ENCODE measurements around the gene CHD8. TPM values are rescaled to one million over a fixed set of nuclear protein-coding genes. Genes with fewer than 3 reads are reported as not detected.

CHD8 gene
- polyA plus RNA-seq, 1 donor: 40.0 TPM

DNA sequence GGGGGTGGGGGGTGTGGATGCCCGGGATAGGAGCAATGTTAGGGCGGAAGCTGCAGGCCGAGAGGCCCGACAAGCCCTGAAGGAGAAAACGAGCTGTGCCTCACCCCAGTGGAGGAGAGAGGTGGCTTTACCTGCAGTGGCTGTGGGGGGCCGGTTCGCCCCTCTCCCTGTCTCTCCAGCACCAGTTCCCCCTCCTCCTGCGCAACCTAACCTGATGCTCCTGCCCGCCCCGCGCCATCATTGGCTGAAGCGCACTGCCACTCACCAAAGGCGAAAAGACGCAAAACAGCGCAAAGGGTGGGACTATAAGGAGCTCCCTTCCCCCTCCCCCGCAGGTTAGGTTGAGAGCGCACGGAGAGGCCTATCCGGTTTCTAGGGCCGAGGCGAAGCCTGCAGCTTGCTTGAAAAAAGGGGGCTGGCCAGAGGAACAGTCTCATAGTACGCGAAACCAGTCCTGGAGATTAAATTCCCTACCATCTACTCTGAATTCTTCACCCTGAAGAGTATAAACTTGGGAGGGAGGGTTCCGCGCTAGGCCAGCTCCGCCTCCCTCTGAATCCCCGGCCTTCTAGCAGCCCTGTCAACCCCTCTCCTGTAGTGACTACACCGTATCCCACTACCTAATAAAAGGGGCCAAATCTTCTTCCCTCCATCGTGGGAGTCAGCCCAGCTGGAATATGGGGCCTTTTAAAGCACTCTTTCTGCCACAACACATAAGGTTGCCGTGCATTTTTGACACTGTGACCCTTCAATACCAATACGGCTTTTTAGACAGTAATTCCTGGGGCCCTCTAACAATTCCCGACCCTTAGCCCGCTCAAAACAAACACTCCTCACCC is 18.6 kb downstream of the CHD8 start:
- 0% methylated on average over 1 of the region's 33 CpGs for WGBS (ENCODE audit: insufficient coverage, low lambda C conversion rate)
- peak overlapping the region; percentile 90 for H3K27ac ChIP-seq (ENCODE audit: low read length)
- peak overlapping the region; percentile 71 for H3K4me3 ChIP-seq (ENCODE audit: low read length)
- peak; percentile 98 to 99 for DNase-seq
- H3K36me3 ChIP-seq (ENCODE audit: control insufficient read depth, insufficient read depth, low read length): no peaks in the 10 kb centered on the region
- H3K9me3 ChIP-seq (ENCODE audit: control insufficient read depth, low read depth, low read length): no peaks in the 10 kb centered on the region
- peaks cover 4% of the 10 kb centered on the region for H3K4me1 ChIP-seq (ENCODE audit: control insufficient read depth, insufficient read depth, low read length)
- H3K27me3 ChIP-seq (ENCODE audit: control insufficient read depth, insufficient read depth, low read length): no peaks in the 10 kb centered on the region

DNA sequence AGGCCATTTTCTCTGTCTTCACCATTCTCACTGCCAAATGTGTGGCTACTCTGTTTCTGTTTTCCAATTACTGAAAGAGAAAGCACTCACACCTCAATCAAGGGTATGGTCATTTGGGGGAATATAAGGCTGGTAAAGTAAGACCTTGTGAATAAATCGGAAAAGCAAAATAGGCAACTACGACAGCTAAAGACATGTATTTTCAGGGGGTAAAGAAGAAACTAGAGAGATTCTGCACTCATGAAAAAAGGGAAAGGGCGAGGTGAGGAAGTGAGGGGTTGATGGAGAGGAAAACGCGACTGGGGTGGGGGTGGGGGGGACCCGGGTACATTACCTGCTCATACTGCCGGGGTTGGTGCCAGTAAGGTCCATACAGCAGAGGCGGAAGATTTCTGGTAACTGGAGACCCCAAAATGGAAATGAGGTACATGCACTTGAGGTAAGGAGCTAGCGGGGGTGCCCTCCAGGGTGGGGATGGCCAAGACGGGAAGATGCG is 19.3 kb downstream of the CHD8 start:
- 36% methylated on average over 2 of the region's 11 CpGs for WGBS (ENCODE audit: insufficient coverage, low lambda C conversion rate)

DNA sequence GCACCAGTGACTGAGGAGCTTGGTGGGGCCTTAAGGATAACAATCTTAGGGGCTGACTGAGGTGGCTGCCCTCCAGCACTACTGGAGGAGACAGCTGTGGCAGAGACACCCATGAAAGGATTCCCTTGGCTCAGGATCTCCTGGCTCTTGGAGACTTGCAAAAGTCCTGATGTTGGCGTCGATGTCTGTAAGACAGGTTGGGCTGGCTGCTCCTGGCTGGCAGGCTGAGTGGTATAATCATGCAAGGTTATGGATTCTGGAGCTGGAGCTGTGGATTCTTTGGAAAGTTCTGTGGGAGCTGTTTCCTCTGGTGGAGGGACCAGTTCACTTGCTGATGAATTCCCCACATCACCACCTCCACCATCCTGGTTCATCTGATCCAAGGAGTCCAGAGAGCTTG is 24.8 kb downstream of the CHD8 start:
- Histone ChIP-seq H3K36me3 (ENCODE audit: control insufficient read depth, insufficient read depth, low read length) (peaks cover 52% of the 10 kb centered on the region), H3K4me1 (ENCODE audit: control insufficient read depth, insufficient read depth, low read length) (no peaks in the 10 kb centered on the region), H3K27ac (ENCODE audit: low read length) (no peak overlapping the region), H3K27me3 (ENCODE audit: control insufficient read depth, insufficient read depth, low read length) (no peaks in the 10 kb centered on the region), H3K9me3 (ENCODE audit: control insufficient read depth, low read depth, low read length) (no peaks in the 10 kb centered on the region), H3K4me3 (ENCODE audit: low read length) (no peak overlapping the region)
- no peak for DNase-seq
- no CpG with 5 or more reads among the region's 2 CpGs for WGBS (ENCODE audit: insufficient coverage, low lambda C conversion rate)

More for the DNA sequence above, 19.3 kb downstream of the CHD8 start:
- H3K4me3 ChIP-seq (ENCODE audit: low read length): peak overlapping the region; percentile 71
- H3K36me3 ChIP-seq (ENCODE audit: control insufficient read depth, insufficient read depth, low read length): peaks cover 1% of the 10 kb centered on the region
- no peaks in the 10 kb centered on the region for H3K9me3 ChIP-seq (ENCODE audit: control insufficient read depth, low read depth, low read length)
- peaks cover 4% of the 10 kb centered on the region for H3K4me1 ChIP-seq (ENCODE audit: control insufficient read depth, insufficient read depth, low read length)
- no peaks in the 10 kb centered on the region for H3K27me3 ChIP-seq (ENCODE audit: control insufficient read depth, insufficient read depth, low read length)
- DNase-seq: no peak
- peak overlapping the region; percentile 90 for H3K27ac ChIP-seq (ENCODE audit: low read length)

DNA sequence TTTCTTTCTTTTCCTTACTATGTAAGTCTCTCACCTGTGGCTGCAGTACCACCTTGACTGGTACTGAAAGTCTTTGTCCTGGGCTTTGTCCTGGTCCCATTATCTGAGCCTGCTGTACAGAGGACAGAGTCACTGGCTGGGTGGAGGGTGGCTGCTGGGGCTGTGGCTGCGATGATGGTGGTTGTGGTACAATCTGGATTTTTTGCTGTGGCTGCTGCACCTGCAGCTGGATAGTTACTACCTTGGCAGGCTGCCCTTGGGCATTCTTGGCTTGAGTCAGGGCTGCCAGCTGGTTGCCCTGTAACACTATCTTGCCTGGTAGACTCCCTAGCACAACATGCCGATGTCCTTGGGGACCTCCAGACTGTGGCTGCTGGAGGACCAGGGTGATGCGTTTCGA is 27.0 kb downstream of the CHD8 start:
- H3K36me3 ChIP-seq (ENCODE audit: control insufficient read depth, insufficient read depth, low read length): peaks cover 68% of the 10 kb centered on the region
- no peak overlapping the region for H3K27ac ChIP-seq (ENCODE audit: low read length)
- no peaks in the 10 kb centered on the region for H3K4me1 ChIP-seq (ENCODE audit: control insufficient read depth, insufficient read depth, low read length)
- WGBS (ENCODE audit: insufficient coverage, low lambda C conversion rate): 100% methylated on average over 2 of the region's 4 CpGs
- no peaks in the 10 kb centered on the region for H3K9me3 ChIP-seq (ENCODE audit: control insufficient read depth, low read depth, low read length)
- H3K4me3 ChIP-seq (ENCODE audit: low read length): no peak overlapping the region
- no peaks in the 10 kb centered on the region for H3K27me3 ChIP-seq (ENCODE audit: control insufficient read depth, insufficient read depth, low read length)
- DNase-seq: no peak

GRCh38 chr14:21426692-21427091 is 29.2 kb downstream of the CHD8 start:
- no peaks in the 10 kb centered on the region for H3K9me3 ChIP-seq (ENCODE audit: control insufficient read depth, low read depth, low read length)
- H3K27ac ChIP-seq (ENCODE audit: low read length): no peak overlapping the region
- H3K27me3 ChIP-seq (ENCODE audit: control insufficient read depth, insufficient read depth, low read length): no peaks in the 10 kb centered on the region
- H3K4me1 ChIP-seq (ENCODE audit: control insufficient read depth, insufficient read depth, low read length): no peaks in the 10 kb centered on the region
- H3K4me3 ChIP-seq (ENCODE audit: low read length): no peak overlapping the region
- no peak for DNase-seq
- WGBS (ENCODE audit: insufficient coverage, low lambda C conversion rate): 100% methylated on average over 1 of the region's 1 CpG
- peaks cover 88% of the 10 kb centered on the region for H3K36me3 ChIP-seq (ENCODE audit: control insufficient read depth, insufficient read depth, low read length)

DNA sequence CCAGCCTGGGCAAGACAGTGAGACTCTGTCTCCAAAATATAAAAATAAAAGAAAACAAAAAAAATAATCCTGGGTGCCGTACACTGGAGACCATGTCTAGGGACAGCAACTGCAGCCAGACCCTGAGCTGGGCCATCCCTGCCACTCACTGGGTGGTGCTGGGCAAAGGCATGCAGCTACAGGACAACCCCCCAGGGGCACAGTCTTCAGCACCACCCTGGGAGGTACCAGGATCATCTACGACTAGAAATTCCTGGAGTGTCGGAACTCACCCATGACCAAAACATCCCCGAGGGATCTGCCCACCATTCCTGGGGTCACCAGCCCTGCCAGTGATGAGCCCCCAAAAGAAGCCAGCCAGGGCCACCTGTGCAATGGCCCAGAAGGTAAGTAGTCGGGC is 36.4 kb downstream of the CHD8 start:
- no peaks in the 10 kb centered on the region for H3K4me1 ChIP-seq (ENCODE audit: control insufficient read depth, insufficient read depth, low read length)
- no peaks in the 10 kb centered on the region for H3K9me3 ChIP-seq (ENCODE audit: control insufficient read depth, low read depth, low read length)
- DNase-seq: no peak
- no peak overlapping the region for H3K27ac ChIP-seq (ENCODE audit: low read length)
- no CpG with 5 or more reads among the region's 5 CpGs for WGBS (ENCODE audit: insufficient coverage, low lambda C conversion rate)
- peaks cover 62% of the 10 kb centered on the region for H3K36me3 ChIP-seq (ENCODE audit: control insufficient read depth, insufficient read depth, low read length)
- H3K27me3 ChIP-seq (ENCODE audit: control insufficient read depth, insufficient read depth, low read length): no peaks in the 10 kb centered on the region
- no peak overlapping the region for H3K4me3 ChIP-seq (ENCODE audit: low read length)

DNA sequence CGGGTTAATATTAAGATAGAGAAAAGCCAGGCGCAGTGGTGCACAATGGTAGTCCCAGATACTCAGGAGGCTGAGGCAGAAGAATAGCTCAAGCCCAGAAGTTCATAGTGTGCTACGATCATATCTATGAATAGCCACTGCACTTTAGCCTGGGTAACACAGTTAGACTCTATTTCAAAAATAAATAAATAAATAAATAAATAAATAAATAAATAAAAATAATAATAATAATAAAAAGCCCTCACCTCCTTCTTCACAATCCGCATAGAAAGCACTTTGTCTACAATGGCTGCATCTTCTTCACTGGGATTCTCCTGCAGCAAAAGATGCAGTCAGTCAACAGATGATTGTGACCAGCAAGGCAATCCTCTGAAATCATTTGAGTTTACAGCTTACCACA is 40.6 kb downstream of the CHD8 start:
- Histone ChIP-seq H3K27ac (ENCODE audit: low read length) (no peak overlapping the region), H3K27me3 (ENCODE audit: control insufficient read depth, insufficient read depth, low read length) (no peaks in the 10 kb centered on the region), H3K4me3 (ENCODE audit: low read length) (no peak overlapping the region), H3K36me3 (ENCODE audit: control insufficient read depth, insufficient read depth, low read length) (peaks cover 77% of the 10 kb centered on the region), H3K9me3 (ENCODE audit: control insufficient read depth, low read depth, low read length) (no peaks in the 10 kb centered on the region), H3K4me1 (ENCODE audit: control insufficient read depth, insufficient read depth, low read length) (no peaks in the 10 kb centered on the region)
- DNase-seq: no peak
- 100% methylated on average over 2 of the region's 4 CpGs for WGBS (ENCODE audit: insufficient coverage, low lambda C conversion rate)

DNA sequence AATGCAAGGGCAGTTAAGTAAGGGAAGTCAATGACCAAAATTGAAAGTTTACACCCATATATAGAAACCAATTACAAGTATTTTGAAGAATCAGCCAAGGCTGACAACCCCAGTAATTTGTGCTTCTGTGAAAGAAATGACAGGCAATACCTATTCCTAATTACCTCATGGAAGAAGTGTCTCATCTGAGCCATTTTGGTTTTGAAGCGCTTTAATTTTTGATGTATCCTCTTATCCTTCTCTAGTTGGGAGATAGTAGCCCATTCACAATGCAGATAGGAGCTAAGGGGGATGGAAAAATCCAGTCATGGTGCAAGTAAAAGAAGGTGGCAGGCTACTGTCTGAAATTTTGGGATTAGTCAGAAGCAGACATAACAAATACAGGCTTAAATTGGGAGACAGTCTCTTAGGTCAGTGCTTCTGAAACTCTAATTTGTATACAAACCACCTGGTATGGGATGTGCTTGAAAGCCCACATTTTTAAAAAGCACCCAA is 41.7 kb downstream of the CHD8 start:
- Histone ChIP-seq H3K27me3 (ENCODE audit: control insufficient read depth, insufficient read depth, low read length) (no peaks in the 10 kb centered on the region), H3K36me3 (ENCODE audit: control insufficient read depth, insufficient read depth, low read length) (peaks cover 71% of the 10 kb centered on the region), H3K27ac (ENCODE audit: low read length) (no peak overlapping the region), H3K4me3 (ENCODE audit: low read length) (no peak overlapping the region), H3K9me3 (ENCODE audit: control insufficient read depth, low read depth, low read length) (no peaks in the 10 kb centered on the region), H3K4me1 (ENCODE audit: control insufficient read depth, insufficient read depth, low read length) (no peaks in the 10 kb centered on the region)
- no CpG with 5 or more reads among the region's 1 CpG for WGBS (ENCODE audit: insufficient coverage, low lambda C conversion rate)
- no peak for DNase-seq

- no CpG with 5 or more reads among the region's 3 CpGs for WGBS (ENCODE audit: insufficient coverage, low lambda C conversion rate)
- H3K36me3 ChIP-seq (ENCODE audit: control insufficient read depth, insufficient read depth, low read length): peaks cover 87% of the 10 kb centered on the region
These were observed 47.8 kb downstream of the CHD8 start for GRCh38 chr14:21408147-21408546.

GRCh38 chr14:21406213-21406612 is 49.7 kb downstream of the CHD8 start:
- DNase-seq: no peak
- no peak overlapping the region for H3K4me3 ChIP-seq (ENCODE audit: low read length)
- no peaks in the 10 kb centered on the region for H3K9me3 ChIP-seq (ENCODE audit: control insufficient read depth, low read depth, low read length)
- H3K36me3 ChIP-seq (ENCODE audit: control insufficient read depth, insufficient read depth, low read length): peaks cover 87% of the 10 kb centered on the region
- no peaks in the 10 kb centered on the region for H3K4me1 ChIP-seq (ENCODE audit: control insufficient read depth, insufficient read depth, low read length)
- H3K27me3 ChIP-seq (ENCODE audit: control insufficient read depth, insufficient read depth, low read length): no peaks in the 10 kb centered on the region
- no peak overlapping the region for H3K27ac ChIP-seq (ENCODE audit: low read length)

More at GRCh38 chr14:21408147-21408546, 47.8 kb downstream of the CHD8 start:
- H3K27me3 ChIP-seq (ENCODE audit: control insufficient read depth, insufficient read depth, low read length): no peaks in the 10 kb centered on the region
- DNase-seq: no peak
- H3K27ac ChIP-seq (ENCODE audit: low read length): no peak overlapping the region
- H3K9me3 ChIP-seq (ENCODE audit: control insufficient read depth, low read depth, low read length): no peaks in the 10 kb centered on the region
- no peak overlapping the region for H3K4me3 ChIP-seq (ENCODE audit: low read length)
- H3K4me1 ChIP-seq (ENCODE audit: control insufficient read depth, insufficient read depth, low read length): no peaks in the 10 kb centered on the region

DNA sequence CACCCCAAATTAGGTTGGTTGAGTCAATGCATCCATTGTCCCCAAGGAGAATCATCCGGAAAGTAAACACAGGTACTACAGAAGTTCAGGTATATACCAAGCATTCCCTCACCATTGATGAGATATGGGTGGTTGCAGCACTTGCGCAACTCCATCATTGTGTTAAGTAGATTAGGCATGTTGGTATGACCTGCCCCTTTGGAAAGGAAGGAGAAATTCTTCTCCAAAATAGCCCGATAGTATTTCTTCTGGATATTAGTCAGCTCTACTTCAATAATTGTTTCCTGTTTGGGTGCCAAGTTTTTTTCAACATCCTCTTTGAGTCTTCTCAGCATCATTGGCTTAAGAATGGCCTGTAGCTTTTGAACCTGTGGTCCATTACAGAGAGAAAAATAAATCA is 50.8 kb downstream of the CHD8 start:
- DNase-seq: no peak
- Histone ChIP-seq H3K27me3 (ENCODE audit: control insufficient read depth, insufficient read depth, low read length) (no peaks in the 10 kb centered on the region), H3K27ac (ENCODE audit: low read length) (no peak overlapping the region), H3K36me3 (ENCODE audit: control insufficient read depth, insufficient read depth, low read length) (peaks cover 88% of the 10 kb centered on the region), H3K9me3 (ENCODE audit: control insufficient read depth, low read depth, low read length) (no peaks in the 10 kb centered on the region), H3K4me3 (ENCODE audit: low read length) (no peak overlapping the region), H3K4me1 (ENCODE audit: control insufficient read depth, insufficient read depth, low read length) (no peaks in the 10 kb centered on the region)
- WGBS (ENCODE audit: insufficient coverage, low lambda C conversion rate): 100% methylated on average over 1 of the region's 3 CpGs

Data from large intestine (tissue), 3 donors.